ENCODE data around the gene PCLO. TPM values are rescaled to one million over a fixed set of nuclear protein-coding genes. Genes with fewer than 3 reads are reported as not detected.

The PCLO gene
- total RNA-seq, 1 experiment from 2014 or later: 3.0 TPM

DNA sequence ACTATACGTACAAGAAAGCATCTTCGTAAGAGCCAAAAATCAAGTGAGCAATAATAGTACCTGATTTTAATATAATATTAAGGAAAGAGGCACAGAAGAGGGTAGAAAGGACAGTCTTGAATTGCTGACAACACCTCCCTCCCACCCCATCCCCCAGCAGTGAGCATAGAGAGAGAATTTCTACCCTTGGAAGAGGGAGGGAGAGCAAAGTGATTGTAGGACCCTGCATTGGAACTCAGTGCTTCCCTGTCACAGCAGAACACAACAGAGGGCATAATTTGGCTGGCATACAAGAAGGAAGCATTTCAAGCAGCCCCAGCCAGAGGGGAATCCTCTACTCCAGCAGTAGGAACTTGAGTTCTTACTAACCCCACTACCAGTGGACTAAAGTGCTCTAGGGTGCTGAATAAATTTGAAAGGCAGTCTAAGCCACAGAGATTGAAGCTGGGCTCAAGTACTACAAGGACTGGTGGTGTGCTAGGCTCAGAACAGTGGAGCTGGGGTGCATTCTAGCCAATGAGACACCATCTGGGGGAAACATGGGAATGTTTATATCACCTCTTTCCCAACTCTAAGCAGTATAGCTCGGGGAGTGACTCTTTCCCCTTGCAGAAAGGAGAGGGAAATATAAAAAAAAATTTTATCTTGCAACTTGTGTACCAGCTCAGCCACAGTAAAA, 44.2 kb downstream of the PCLO start (continued):
- TF ChIP-seq NR1H2 (CRISPR knock-in tag; IDR thresholded peaks at IDR 0.05) (no peak), RELA (CRISPR knock-in tag; IDR thresholded peaks at IDR 0.05; ENCODE audit: borderline replicate concordance) (no peak), ZNF396 (CRISPR knock-in tag; IDR thresholded peaks at IDR 0.05; ENCODE audit: borderline replicate concordance) (no peak), ELF4 (CRISPR knock-in tag; IDR thresholded peaks at IDR 0.05; ENCODE audit: low read depth) (no peak), KAT7 (CRISPR knock-in tag; IDR thresholded peaks at IDR 0.05; ENCODE audit: borderline replicate concordance) (no peak), ZNF416 (CRISPR knock-in tag; IDR thresholded peaks at IDR 0.05) (no peak), FOXK1 (CRISPR knock-in tag; IDR thresholded peaks at IDR 0.05) (no peak)
- TF ChIP-seq, protein P1, sequence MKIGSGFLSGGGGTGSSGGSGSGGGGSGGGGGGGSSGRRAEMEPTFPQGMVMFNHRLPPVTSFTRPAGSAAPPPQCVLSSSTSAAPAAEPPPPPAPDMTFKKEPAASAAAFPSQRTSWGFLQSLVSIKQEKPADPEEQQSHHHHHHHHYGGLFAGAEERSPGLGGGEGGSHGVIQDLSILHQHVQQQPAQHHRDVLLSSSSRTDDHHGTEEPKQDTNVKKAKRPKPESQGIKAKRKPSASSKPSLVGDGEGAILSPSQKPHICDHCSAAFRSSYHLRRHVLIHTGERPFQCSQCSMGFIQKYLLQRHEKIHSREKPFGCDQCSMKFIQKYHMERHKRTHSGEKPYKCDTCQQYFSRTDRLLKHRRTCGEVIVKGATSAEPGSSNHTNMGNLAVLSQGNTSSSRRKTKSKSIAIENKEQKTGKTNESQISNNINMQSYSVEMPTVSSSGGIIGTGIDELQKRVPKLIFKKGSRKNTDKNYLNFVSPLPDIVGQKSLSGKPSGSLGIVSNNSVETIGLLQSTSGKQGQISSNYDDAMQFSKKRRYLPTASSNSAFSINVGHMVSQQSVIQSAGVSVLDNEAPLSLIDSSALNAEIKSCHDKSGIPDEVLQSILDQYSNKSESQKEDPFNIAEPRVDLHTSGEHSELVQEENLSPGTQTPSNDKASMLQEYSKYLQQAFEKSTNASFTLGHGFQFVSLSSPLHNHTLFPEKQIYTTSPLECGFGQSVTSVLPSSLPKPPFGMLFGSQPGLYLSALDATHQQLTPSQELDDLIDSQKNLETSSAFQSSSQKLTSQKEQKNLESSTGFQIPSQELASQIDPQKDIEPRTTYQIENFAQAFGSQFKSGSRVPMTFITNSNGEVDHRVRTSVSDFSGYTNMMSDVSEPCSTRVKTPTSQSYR (CRISPR knock-in tag; IDR thresholded peaks at IDR 0.05): no peak

DNA sequence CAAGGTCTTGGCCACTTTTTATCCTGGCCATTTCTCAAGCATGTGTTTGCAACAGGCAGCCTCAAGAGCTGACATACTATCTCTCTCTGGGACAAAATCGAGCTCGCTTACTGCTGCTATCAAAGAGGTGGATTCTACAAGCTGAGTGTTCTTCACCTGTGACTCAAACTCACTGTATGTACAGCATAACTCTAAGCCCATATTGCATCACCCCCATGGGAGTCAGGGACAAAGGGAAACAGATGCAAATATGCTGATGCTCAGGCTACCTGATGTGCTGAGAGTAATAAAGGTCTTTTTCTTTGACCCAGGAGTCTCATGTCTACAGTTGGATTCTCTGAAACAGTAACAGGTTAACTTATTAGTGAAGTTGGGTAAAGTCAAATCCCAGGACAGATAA, 45.2 kb downstream of the PCLO start:
- peaks cover 14% of the 10 kb centered on the region for H3K9me3 Mint-ChIP-seq
- H3K27ac Mint-ChIP-seq: peak overlapping the region; percentile 81; the same call in 1 of the 2 replicates
- H3K27me3 Mint-ChIP-seq (ENCODE audit: low read depth): no peaks in the 10 kb centered on the region
- ChIA-PET POLR2A (no interaction called here), CTCF (no interaction called here)
- DNase-seq (ENCODE audit: low spot score) (no peak), ATAC-seq (no peak)
- TF ChIP-seq SOX15 (CRISPR knock-in tag; IDR thresholded peaks at IDR 0.05) (no peak), JAZF1 (CRISPR knock-in tag; IDR thresholded peaks at IDR 0.05) (no peak), NR2C2 (CRISPR knock-in tag; IDR thresholded peaks at IDR 0.05) (no peak)
- TF ChIP-seq, protein P2, sequence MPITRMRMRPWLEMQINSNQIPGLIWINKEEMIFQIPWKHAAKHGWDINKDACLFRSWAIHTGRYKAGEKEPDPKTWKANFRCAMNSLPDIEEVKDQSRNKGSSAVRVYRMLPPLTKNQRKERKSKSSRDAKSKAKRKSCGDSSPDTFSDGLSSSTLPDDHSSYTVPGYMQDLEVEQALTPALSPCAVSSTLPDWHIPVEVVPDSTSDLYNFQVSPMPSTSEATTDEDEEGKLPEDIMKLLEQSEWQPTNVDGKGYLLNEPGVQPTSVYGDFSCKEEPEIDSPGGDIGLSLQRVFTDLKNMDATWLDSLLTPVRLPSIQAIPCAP (CRISPR knock-in tag; IDR thresholded peaks at IDR 0.05): no peak
- TF ChIP-seq, protein P3, sequence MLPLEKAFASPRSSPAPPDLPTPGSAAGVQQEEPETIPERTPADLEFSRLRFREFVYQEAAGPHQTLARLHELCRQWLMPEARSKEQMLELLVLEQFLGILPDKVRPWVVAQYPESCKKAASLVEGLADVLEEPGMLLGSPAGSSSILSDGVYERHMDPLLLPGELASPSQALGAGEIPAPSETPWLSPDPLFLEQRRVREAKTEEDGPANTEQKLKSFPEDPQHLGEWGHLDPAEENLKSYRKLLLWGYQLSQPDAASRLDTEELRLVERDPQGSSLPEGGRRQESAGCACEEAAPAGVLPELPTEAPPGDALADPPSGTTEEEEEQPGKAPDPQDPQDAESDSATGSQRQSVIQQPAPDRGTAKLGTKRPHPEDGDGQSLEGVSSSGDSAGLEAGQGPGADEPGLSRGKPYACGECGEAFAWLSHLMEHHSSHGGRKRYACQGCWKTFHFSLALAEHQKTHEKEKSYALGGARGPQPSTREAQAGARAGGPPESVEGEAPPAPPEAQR (CRISPR knock-in tag; IDR thresholded peaks at IDR 0.05): no peak
- TF ChIP-seq, protein P4, sequence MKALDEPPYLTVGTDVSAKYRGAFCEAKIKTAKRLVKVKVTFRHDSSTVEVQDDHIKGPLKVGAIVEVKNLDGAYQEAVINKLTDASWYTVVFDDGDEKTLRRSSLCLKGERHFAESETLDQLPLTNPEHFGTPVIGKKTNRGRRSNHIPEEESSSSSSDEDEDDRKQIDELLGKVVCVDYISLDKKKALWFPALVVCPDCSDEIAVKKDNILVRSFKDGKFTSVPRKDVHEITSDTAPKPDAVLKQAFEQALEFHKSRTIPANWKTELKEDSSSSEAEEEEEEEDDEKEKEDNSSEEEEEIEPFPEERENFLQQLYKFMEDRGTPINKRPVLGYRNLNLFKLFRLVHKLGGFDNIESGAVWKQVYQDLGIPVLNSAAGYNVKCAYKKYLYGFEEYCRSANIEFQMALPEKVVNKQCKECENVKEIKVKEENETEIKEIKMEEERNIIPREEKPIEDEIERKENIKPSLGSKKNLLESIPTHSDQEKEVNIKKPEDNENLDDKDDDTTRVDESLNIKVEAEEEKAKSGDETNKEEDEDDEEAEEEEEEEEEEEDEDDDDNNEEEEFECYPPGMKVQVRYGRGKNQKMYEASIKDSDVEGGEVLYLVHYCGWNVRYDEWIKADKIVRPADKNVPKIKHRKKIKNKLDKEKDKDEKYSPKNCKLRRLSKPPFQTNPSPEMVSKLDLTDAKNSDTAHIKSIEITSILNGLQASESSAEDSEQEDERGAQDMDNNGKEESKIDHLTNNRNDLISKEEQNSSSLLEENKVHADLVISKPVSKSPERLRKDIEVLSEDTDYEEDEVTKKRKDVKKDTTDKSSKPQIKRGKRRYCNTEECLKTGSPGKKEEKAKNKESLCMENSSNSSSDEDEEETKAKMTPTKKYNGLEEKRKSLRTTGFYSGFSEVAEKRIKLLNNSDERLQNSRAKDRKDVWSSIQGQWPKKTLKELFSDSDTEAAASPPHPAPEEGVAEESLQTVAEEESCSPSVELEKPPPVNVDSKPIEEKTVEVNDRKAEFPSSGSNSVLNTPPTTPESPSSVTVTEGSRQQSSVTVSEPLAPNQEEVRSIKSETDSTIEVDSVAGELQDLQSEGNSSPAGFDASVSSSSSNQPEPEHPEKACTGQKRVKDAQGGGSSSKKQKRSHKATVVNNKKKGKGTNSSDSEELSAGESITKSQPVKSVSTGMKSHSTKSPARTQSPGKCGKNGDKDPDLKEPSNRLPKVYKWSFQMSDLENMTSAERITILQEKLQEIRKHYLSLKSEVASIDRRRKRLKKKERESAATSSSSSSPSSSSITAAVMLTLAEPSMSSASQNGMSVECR (CRISPR knock-in tag; IDR thresholded peaks at IDR 0.05; ENCODE audit: borderline replicate concordance): no peak
- TF ChIP-seq, protein P5, sequence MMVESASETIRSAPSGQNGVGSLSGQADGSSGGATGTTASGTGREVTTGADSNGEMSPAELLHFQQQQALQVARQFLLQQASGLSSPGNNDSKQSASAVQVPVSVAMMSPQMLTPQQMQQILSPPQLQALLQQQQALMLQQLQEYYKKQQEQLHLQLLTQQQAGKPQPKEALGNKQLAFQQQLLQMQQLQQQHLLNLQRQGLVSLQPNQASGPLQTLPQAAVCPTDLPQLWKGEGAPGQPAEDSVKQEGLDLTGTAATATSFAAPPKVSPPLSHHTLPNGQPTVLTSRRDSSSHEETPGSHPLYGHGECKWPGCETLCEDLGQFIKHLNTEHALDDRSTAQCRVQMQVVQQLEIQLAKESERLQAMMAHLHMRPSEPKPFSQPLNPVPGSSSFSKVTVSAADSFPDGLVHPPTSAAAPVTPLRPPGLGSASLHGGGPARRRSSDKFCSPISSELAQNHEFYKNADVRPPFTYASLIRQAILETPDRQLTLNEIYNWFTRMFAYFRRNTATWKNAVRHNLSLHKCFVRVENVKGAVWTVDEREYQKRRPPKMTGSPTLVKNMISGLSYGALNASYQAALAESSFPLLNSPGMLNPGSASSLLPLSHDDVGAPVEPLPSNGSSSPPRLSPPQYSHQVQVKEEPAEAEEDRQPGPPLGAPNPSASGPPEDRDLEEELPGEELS (CRISPR knock-in tag; IDR thresholded peaks at IDR 0.05): no peak
- peaks cover 22% of the 10 kb centered on the region for H3K4me1 Mint-ChIP-seq
- peaks cover 13% of the 10 kb centered on the region for H3K36me3 Mint-ChIP-seq
- no peak overlapping the region for H3K4me3 Mint-ChIP-seq

Measured in WTC11 (cell line).